GM18526 (cell line): ENCODE results near the gene ARAP1.

ENCODE experiments used
- POLR2A ChIP-seq: IDR thresholded peaks from 3 replicates; pipeline ENCODE4 v1.6.1; 2011; ENCODE audit not compliant: insufficient read length; ENCODE audit errors: extremely low read depth

The ARAP1 gene

GRCh38 chr11:72773291-72773690 is 21.1 kb upstream of the ARAP1 start:
- TF ChIP-seq POLR2A: no peak

GRCh38 chr11:72772059-72772458 is 19.9 kb upstream of the ARAP1 start:
- TF ChIP-seq POLR2A: no peak

GRCh38 chr11:72771507-72771906 is 19.3 kb upstream of the ARAP1 start:
- TF ChIP-seq POLR2A: no peak

- TF ChIP-seq POLR2A: no peak
Measured at GRCh38 chr11:72770799-72771198, 18.6 kb upstream of the ARAP1 start.

- TF ChIP-seq POLR2A: no peak
Measured at GRCh38 chr11:72769680-72770079, 17.5 kb upstream of the ARAP1 start.

GRCh38 chr11:72768581-72768980 is 16.4 kb upstream of the ARAP1 start:
- no peak for TF ChIP-seq POLR2A

GRCh38 chr11:72767203-72768062 is 15.2 kb upstream of the ARAP1 start:
- TF ChIP-seq POLR2A: no peak

- no peak for TF ChIP-seq POLR2A
Measured at GRCh38 chr11:72766152-72766902, 14.1 kb upstream of the ARAP1 start.

GRCh38 chr11:72764503-72764902 is 12.3 kb upstream of the ARAP1 start:
- no peak for TF ChIP-seq POLR2A

- TF ChIP-seq POLR2A: no peak
Measured at GRCh38 chr11:72763823-72764222, 11.6 kb upstream of the ARAP1 start.

GRCh38 chr11:72762641-72763304 is 10.6 kb upstream of the ARAP1 start:
- TF ChIP-seq POLR2A: no peak

- no peak for TF ChIP-seq POLR2A
Measured at GRCh38 chr11:72760539-72761405, 8.6 kb upstream of the ARAP1 start.

GRCh38 chr11:72759468-72759985 is 7.3 kb upstream of the ARAP1 start:
- TF ChIP-seq POLR2A: no peak

- no peak for TF ChIP-seq POLR2A
Measured at GRCh38 chr11:72758690-72759389, 6.6 kb upstream of the ARAP1 start.
